GM12875 (cell line): ENCODE results near the gene PIK3R3.
"Not testable (repeated sequence)": the region's sequence is repeated elsewhere in the genome, so short reads cannot be mapped to it uniquely, and the experiment has no call there.

Source experiments
- H3K4me3 ChIP-seq: one replicate; pipeline ENCODE4 v1.5.1; 2011; ENCODE audit warnings: low read depth, low read length, control low read depth
- CTCF ChIP-seq: IDR thresholded peaks from 2 replicates; pipeline ENCODE4 v1.5.1; 2011; ENCODE audit warnings: low read depth, mild to moderate bottlenecking, control low read depth, inconsistent platforms, low read length, moderate library complexity, borderline replicate concordance; ENCODE audit not compliant: insufficient read depth

The PIK3R3 gene

GRCh38 chr1:46110521-46110920 lies 21.9 kb downstream of the PIK3R3 start:
- H3K4me3 ChIP-seq = no peak overlapping the region
- no peak for TF ChIP-seq CTCF

GRCh38 chr1:46102769-46103476 lies 29.5 kb downstream of the PIK3R3 start:
- TF ChIP-seq CTCF = no peak

GRCh38 chr1:46099215-46099614 lies 33.2 kb downstream of the PIK3R3 start:
- TF ChIP-seq CTCF = no peak
- H3K4me3 ChIP-seq = no peak overlapping the region

More at GRCh38 chr1:46102769-46103476, 29.5 kb downstream of the PIK3R3 start:
- no peak overlapping the region for H3K4me3 ChIP-seq

- no peak for TF ChIP-seq CTCF
- no peak overlapping the region for H3K4me3 ChIP-seq
Measured at GRCh38 chr1:46098027-46098712, 34.3 kb downstream of the PIK3R3 start.

- H3K4me3 ChIP-seq = no peak overlapping the region
- TF ChIP-seq CTCF = no peak
Measured at GRCh38 chr1:46097149-46097472, 35.3 kb downstream of the PIK3R3 start.

- TF ChIP-seq CTCF = no peak
- no peak overlapping the region for H3K4me3 ChIP-seq
Measured at GRCh38 chr1:46096269-46097148, 35.9 kb downstream of the PIK3R3 start.

GRCh38 chr1:46095110-46095509 lies 37.3 kb downstream of the PIK3R3 start:
- not testable (repeated sequence) for H3K4me3 ChIP-seq
